Glutamatergic neuron (in vitro differentiated cells): Measurements from ENCODE around the gene HMGN1. TPM values are rescaled to one million over a fixed set of nuclear protein-coding genes. Genes with fewer than 3 reads are reported as not detected.

Source experiments
- DNase-seq: peaks from one replicate; pipeline ENCODE4 v3.0.0; 2022
- H3K27ac Mint-ChIP-seq: one replicate; pipeline ENCODE4 v1.8.0; 2020; ENCODE audit warnings: mild to moderate bottlenecking, mixed read lengths, inconsistent platforms; ENCODE audit not compliant: unreplicated experiment
- H3K27me3 Mint-ChIP-seq: one replicate; pipeline ENCODE4 v1.8.0; 2020; ENCODE audit warnings: mild to moderate bottlenecking, moderate library complexity, mixed read lengths, inconsistent platforms; ENCODE audit not compliant: unreplicated experiment
- H3K36me3 Mint-ChIP-seq: one replicate; pipeline ENCODE4 v1.8.0; 2020; ENCODE audit warnings: mild to moderate bottlenecking, mixed read lengths, inconsistent platforms; ENCODE audit not compliant: unreplicated experiment
- H3K4me1 Mint-ChIP-seq: one replicate; pipeline ENCODE4 v1.8.0; 2020; ENCODE audit warnings: mild to moderate bottlenecking, low read depth, mixed read lengths, inconsistent platforms; ENCODE audit not compliant: unreplicated experiment
- H3K4me3 Mint-ChIP-seq: one replicate; pipeline ENCODE4 v1.8.0; 2020; ENCODE audit warnings: mild to moderate bottlenecking, mixed read lengths, inconsistent platforms; ENCODE audit not compliant: unreplicated experiment
- H3K9me3 Mint-ChIP-seq: one replicate; pipeline ENCODE4 v1.8.0; 2020; ENCODE audit warnings: mild to moderate bottlenecking, moderate library complexity, mixed read lengths, inconsistent platforms; ENCODE audit not compliant: unreplicated experiment
- CTCF ChIP-seq: fragments of 200-600 bp; sonication (generic); IDR thresholded peaks from one replicate; pipeline ENCODE4 v1.5.0; 2021; ENCODE audit not compliant: partially characterized antibody, unreplicated experiment
- total RNA-seq: library from RNA; stranded (reverse); fragmentation: NEBNext Ultra II Directional; extraction: Animal tissue kit (Norgen Biotek cat#: 25700); gene quantifications from one replicate; pipeline ENCODE4 v1.2.1, GENCODE V29; 2021; ENCODE audit not compliant: unreplicated experiment

The HMGN1 gene
- total RNA-seq, 1 donor from 2014 or later: 231 TPM

GRCh38 chr21:39353295-39353694 is 4.4 kb upstream of the HMGN1 start:
- no peak overlapping the region for H3K27ac Mint-ChIP-seq
- peaks cover 1% of the 10 kb centered on the region for H3K4me1 Mint-ChIP-seq
- H3K4me3 Mint-ChIP-seq: no peak overlapping the region
- no peaks in the 10 kb centered on the region for H3K36me3 Mint-ChIP-seq
- no peak for TF ChIP-seq CTCF
- peaks cover 1% of the 10 kb centered on the region for H3K27me3 Mint-ChIP-seq
- no peak for DNase-seq
- H3K9me3 Mint-ChIP-seq: peaks cover 3% of the 10 kb centered on the region

- H3K9me3 Mint-ChIP-seq: peaks cover 2% of the 10 kb centered on the region
- no peak for DNase-seq
- peaks cover 1% of the 10 kb centered on the region for H3K27me3 Mint-ChIP-seq
- H3K27ac Mint-ChIP-seq: peak overlapping the region; percentile 20
- no peak for TF ChIP-seq CTCF
- H3K4me3 Mint-ChIP-seq: peak overlapping the region; percentile 96
- H3K4me1 Mint-ChIP-seq: peaks cover 11% of the 10 kb centered on the region
- H3K36me3 Mint-ChIP-seq: no peaks in the 10 kb centered on the region
Observed at GRCh38 chr21:39350094-39351005, 1.5 kb upstream of the HMGN1 start.

GRCh38 chr21:39349211-39350093 is 564 bp upstream of the HMGN1 start:
- Mint-ChIP-seq H3K27ac (peak overlapping the region; percentile 90), H3K4me3 (peak overlapping the region; percentile 96), H3K9me3 (peaks cover 2% of the 10 kb centered on the region), H3K4me1 (peaks cover 15% of the 10 kb centered on the region), H3K36me3 (no peaks in the 10 kb centered on the region), H3K27me3 (peaks cover 1% of the 10 kb centered on the region)
- DNase-seq: peak; percentile 98
- no peak for TF ChIP-seq CTCF

GRCh38 chr21:39348040-39348354 is 891 bp downstream of the HMGN1 start:
- H3K9me3 Mint-ChIP-seq: peaks cover 2% of the 10 kb centered on the region
- peak overlapping the region; percentile 93 for H3K4me3 Mint-ChIP-seq
- peak overlapping the region; percentile 93 for H3K27ac Mint-ChIP-seq
- DNase-seq: no peak
- TF ChIP-seq CTCF: no peak
- H3K4me1 Mint-ChIP-seq: peaks cover 15% of the 10 kb centered on the region
- H3K27me3 Mint-ChIP-seq: peaks cover 3% of the 10 kb centered on the region
- H3K36me3 Mint-ChIP-seq: no peaks in the 10 kb centered on the region
